ENCODE data around the gene CSTPP1. TPM values are rescaled to one million over a fixed set of nuclear protein-coding genes. Genes with fewer than 3 reads are reported as not detected.
"Not testable (repeated sequence)": the region's sequence is repeated elsewhere in the genome, so short reads cannot be mapped to it uniquely, and the experiment has no call there.

Gene CSTPP1
- polyA plus RNA-seq, 1 experiment: 48.7 TPM

GRCh38 chr11:47067401-47067800, 130.8 kb downstream of the CSTPP1 start:
- Histone ChIP-seq H3K36me3 (ENCODE audit: control insufficient read depth, insufficient read depth, low read length) (no peaks in the 10 kb centered on the region), H3K27me3 (ENCODE audit: control insufficient read depth, insufficient read depth, low read length) (no peaks in the 10 kb centered on the region), H3K4me3 (ENCODE audit: low read depth, low read length) (no peak overlapping the region)
- CTCF ChIA-PET: interaction anchor here (1.1 kb wide), 1 partner anchor 93 kb away, joined by 3 read pairs; no protein-coding TSS in a partner anchor
- POLR2A ChIA-PET: no interaction called here
- no peak for DNase-seq (ENCODE audit: low read depth)
- TF ChIP-seq CTCF (IDR thresholded peaks at IDR 0.05; ENCODE audit: insufficient read depth, low read depth, low read length): no peak

- ChIA-PET POLR2A (no interaction called here), CTCF (interaction anchor here (1.0 kb wide), 1 partner anchor 83 kb away, joined by 4 read pairs; no protein-coding TSS in a partner anchor)
- Histone ChIP-seq H3K36me3 (ENCODE audit: control insufficient read depth, insufficient read depth, low read length) (no peaks in the 10 kb centered on the region), H3K4me3 (ENCODE audit: low read depth, low read length) (no peak overlapping the region), H3K27me3 (ENCODE audit: control insufficient read depth, insufficient read depth, low read length) (no peaks in the 10 kb centered on the region)
- TF ChIP-seq CTCF (IDR thresholded peaks at IDR 0.05; ENCODE audit: insufficient read depth, low read depth, low read length): no peak
- DNase-seq (ENCODE audit: low read depth): no peak
These were observed 134.2 kb downstream of the CSTPP1 start for GRCh38 chr11:47070769-47071168.

GRCh38 chr11:47071341-47071740, 134.8 kb downstream of the CSTPP1 start:
- CTCF ChIA-PET: interaction anchor here (1.0 kb wide), 1 partner anchor 82 kb away, joined by 4 read pairs; no protein-coding TSS in a partner anchor
- H3K36me3 ChIP-seq (ENCODE audit: control insufficient read depth, insufficient read depth, low read length): no peaks in the 10 kb centered on the region
- no peak for DNase-seq (ENCODE audit: low read depth)
- H3K27me3 ChIP-seq (ENCODE audit: control insufficient read depth, insufficient read depth, low read length): no peaks in the 10 kb centered on the region
- POLR2A ChIA-PET: no interaction called here
- no peak overlapping the region for H3K4me3 ChIP-seq (ENCODE audit: low read depth, low read length)
- no peak for TF ChIP-seq CTCF (IDR thresholded peaks at IDR 0.05; ENCODE audit: insufficient read depth, low read depth, low read length)

GRCh38 chr11:47071791-47072261, 135.3 kb downstream of the CSTPP1 start:
- TF ChIP-seq CTCF (IDR thresholded peaks at IDR 0.05; ENCODE audit: insufficient read depth, low read depth, low read length): no peak
- ChIA-PET POLR2A (no interaction called here), CTCF (interaction anchor here (1.0 kb wide), 1 partner anchor 82 kb away, joined by 4 read pairs; no protein-coding TSS in a partner anchor)
- no peak for DNase-seq (ENCODE audit: low read depth)
- Histone ChIP-seq H3K27me3 (ENCODE audit: control insufficient read depth, insufficient read depth, low read length) (no peaks in the 10 kb centered on the region), H3K36me3 (ENCODE audit: control insufficient read depth, insufficient read depth, low read length) (no peaks in the 10 kb centered on the region), H3K4me3 (ENCODE audit: low read depth, low read length) (no peak overlapping the region)

GRCh38 chr11:47078751-47079521, 142.4 kb downstream of the CSTPP1 start:
- Histone ChIP-seq H3K36me3 (ENCODE audit: control insufficient read depth, insufficient read depth, low read length) (no peaks in the 10 kb centered on the region), H3K27me3 (ENCODE audit: control insufficient read depth, insufficient read depth, low read length) (no peaks in the 10 kb centered on the region), H3K4me3 (ENCODE audit: low read depth, low read length) (no peak overlapping the region)
- ChIA-PET CTCF (no interaction called here), POLR2A (no interaction called here)
- TF ChIP-seq CTCF (IDR thresholded peaks at IDR 0.05; ENCODE audit: insufficient read depth, low read depth, low read length): no peak
- no peak for DNase-seq (ENCODE audit: low read depth)

- CTCF ChIA-PET: interaction anchor here (0.6 to 1.0 kb wide), 2 partner anchors 14 to 188 kb away, joined by 3 read pairs; no protein-coding TSS in a partner anchor
- H3K36me3 ChIP-seq (ENCODE audit: control insufficient read depth, insufficient read depth, low read length); POLR2A ChIA-PET; H3K27me3 ChIP-seq (ENCODE audit: control insufficient read depth, insufficient read depth, low read length); DNase-seq (ENCODE audit: low read depth); H3K4me3 ChIP-seq (ENCODE audit: low read depth, low read length): not testable (repeated sequence)
These were observed 144.2 kb downstream of the CSTPP1 start for GRCh38 chr11:47080775-47081174.
